ENCODE measurements around the gene AGAP1.

AGAP1 gene

GRCh38 chr2:235493775-235494715 is at the start of gene AGAP1:
AGAP1 (plus strand) TSS chr2:235494043.
- peak; percentile 82 for DNase-seq

GRCh38 chr2:235444101-235444597 is 49.7 kb upstream of the AGAP1 start:
- no peak for DNase-seq

GRCh38 chr2:235445116-235445515 is 48.7 kb upstream of the AGAP1 start:
- no peak for DNase-seq

- DNase-seq, result no peak
Observed at GRCh38 chr2:235446082-235446481, 47.8 kb upstream of the AGAP1 start.

- DNase-seq, result no peak
Observed at GRCh38 chr2:235447210-235447609, 46.6 kb upstream of the AGAP1 start.

- no peak for DNase-seq
Observed at GRCh38 chr2:235449568-235449967, 44.3 kb upstream of the AGAP1 start.

- DNase-seq, result no peak
Observed at GRCh38 chr2:235453605-235454151, 40.2 kb upstream of the AGAP1 start.

GRCh38 chr2:235458839-235459273 is 35.0 kb upstream of the AGAP1 start:
- DNase-seq, result no peak

- no peak for DNase-seq
Observed at GRCh38 chr2:235460548-235461047, 33.2 kb upstream of the AGAP1 start.

- no peak for DNase-seq
Observed at GRCh38 chr2:235461763-235462414, 32.0 kb upstream of the AGAP1 start.

GRCh38 chr2:235462415-235462790 is 31.4 kb upstream of the AGAP1 start:
- no peak for DNase-seq

GRCh38 chr2:235463893-235464292 is 29.9 kb upstream of the AGAP1 start:
- DNase-seq, result no peak

- DNase-seq, result no peak
Observed at GRCh38 chr2:235467588-235467987, 26.3 kb upstream of the AGAP1 start.

- no peak for DNase-seq
Observed at GRCh38 chr2:235468978-235469655, 24.7 kb upstream of the AGAP1 start.

- no peak for DNase-seq
Observed at GRCh38 chr2:235471186-235471747, 22.6 kb upstream of the AGAP1 start.

- no peak for DNase-seq
Observed at GRCh38 chr2:235472443-235472842, 21.4 kb upstream of the AGAP1 start.

GRCh38 chr2:235478609-235479008 is 15.2 kb upstream of the AGAP1 start:
- no peak for DNase-seq

- DNase-seq, result no peak
Observed at GRCh38 chr2:235479604-235480003, 14.2 kb upstream of the AGAP1 start.

- DNase-seq, result no peak
Observed at GRCh38 chr2:235480614-235481013, 13.2 kb upstream of the AGAP1 start.

- no peak for DNase-seq
Observed at GRCh38 chr2:235483313-235483712, 10.5 kb upstream of the AGAP1 start.

- DNase-seq, result no peak
Observed at GRCh38 chr2:235485362-235485761, 8.5 kb upstream of the AGAP1 start.

GRCh38 chr2:235486729-235487128 is 7.1 kb upstream of the AGAP1 start:
- DNase-seq, result no peak

- DNase-seq, result no peak
Observed at GRCh38 chr2:235489897-235490296, 3.9 kb upstream of the AGAP1 start.
